A549 (cell line): Measurements from ENCODE around the gene EHBP1. TPM values are rescaled to one million over a fixed set of nuclear protein-coding genes. Genes with fewer than 3 reads are reported as not detected.

Source experiments
- ATAC-seq, 2 experiments: fragments of 200-7000 bp in 1 of 2; fragments of >200 bp in 1 of 2; cut with Nextera tagmentation in 1 of 2; cut with Tn5 transposase in 1 of 2; 3 replicates each; pipeline versions ENCODE4 v1.8.0 to v1.9.1; 2018 to 2020; ENCODE audit warnings: mild to moderate bottlenecking in 1 of 2, moderate library complexity in 1 of 2
- CTCF ChIA-PET: fragments of 300-600 bp; sonication (Branson Sonifier 250); formaldehyde crosslinking; extraction: SDS; loops from one replicate; lab custom pipeline; 2021; ENCODE audit warnings: antibody characterized with exemption, inconsistent platforms; lab: Yijun Ruan, JAX
- POLR2A ChIA-PET: fragments of 350-600 bp; formaldehyde crosslinking; extraction: SDS; loops from one replicate; lab custom pipeline; 2021; ENCODE audit warnings: antibody characterized with exemption, inconsistent platforms; lab: Yijun Ruan, JAX
- DNase-seq, 2 experiments: peaks; one replicate each; pipeline versions ENCODE4 v3.0.0 to v3.0.0-alpha.2; 2011 to 2016; ENCODE audit warnings: low read depth in 1 of 2, low spot score in 1 of 2
- FAIRE-seq: peaks from 2 replicates; lab custom pipeline; 2011; peaks lifted over from hg19 to GRCh38; lab: Jason Lieb, UNC
- H3K27ac ChIP-seq, 2 experiments: fragments of >200 bp; sonication (Bioruptor Twin); formaldehyde crosslinking; 3 replicates each; pipeline ENCODE4 v1.5.1; 2016 to 2017
- H3K4me1 ChIP-seq: fragments of >200 bp; sonication (Bioruptor Twin); formaldehyde crosslinking; 3 replicates; pipeline ENCODE4 v1.6.1; 2016
- H3K4me2 ChIP-seq: fragments of >200 bp; sonication (Bioruptor Twin); formaldehyde crosslinking; 3 replicates; pipeline ENCODE4 v1.6.1; 2016
- H3K4me3 ChIP-seq: fragments of >200 bp; sonication (Bioruptor Twin); formaldehyde crosslinking; 3 replicates; pipeline ENCODE4 v1.5.1; 2016
- H3K9me3 ChIP-seq: fragments of >200 bp; sonication (Bioruptor Twin); formaldehyde crosslinking; 3 replicates; pipeline ENCODE4 v1.6.1; 2016
- BHLHE40 ChIP-seq: IDR thresholded peaks from 2 replicates; pipeline ENCODE4 v1.6.1; 2012; ENCODE audit warnings: low read depth, low read length, inconsistent platforms
- CBX2 ChIP-seq: fragments of 200-600 bp; sonication (generic); IDR thresholded peaks from 2 replicates; pipeline ENCODE4 v1.6.1; 2016; ENCODE audit warnings: low read depth, mild to moderate bottlenecking, borderline replicate concordance
- CBX8 ChIP-seq: fragments of 200-600 bp; sonication (generic); IDR thresholded peaks from 2 replicates; pipeline ENCODE4 v1.6.1; 2016
- E2F6 ChIP-seq: IDR thresholded peaks from 2 replicates; pipeline ENCODE4 v1.6.1; 2012; ENCODE audit warnings: low read depth, borderline replicate concordance
- EHF ChIP-seq: fragments of 250-450 bp; sonication (Bioruptor Pico); IDR thresholded peaks from 2 replicates; pipeline ENCODE4 v1.5.0; 2020; ENCODE audit warnings: mild to moderate bottlenecking
- EP300 ChIP-seq, 2 experiments: fragments of >200 bp; sonication (Bioruptor Twin); formaldehyde crosslinking; IDR thresholded peaks; 2 replicates in 1 of 2; 3 replicates in 1 of 2; pipeline ENCODE4 v1.6.1; 2016 to 2017
- ESRRA ChIP-seq: fragments of 150-350 bp; IDR thresholded peaks from 2 replicates; pipeline ENCODE4 v1.6.1; 2014; ENCODE audit warnings: mild to moderate bottlenecking, low read length, borderline replicate concordance
- FOSB ChIP-seq: fragments of 250-450 bp; sonication (Bioruptor Pico); IDR thresholded peaks from 2 replicates; pipeline ENCODE4 v1.5.0; 2020; ENCODE audit warnings: mild to moderate bottlenecking, moderate library complexity
- FOSL2 ChIP-seq, 2 experiments: fragments of 450-650 bp in 1 of 2; fragments of >200 bp in 1 of 2; sonication (Bioruptor Twin) in 1 of 2; formaldehyde crosslinking; IDR thresholded peaks; 2 replicates each; pipeline versions ENCODE4 v1.5.0 to v1.6.1; 2016 to 2020; ENCODE audit warnings: mild to moderate bottlenecking in 1 of 2, moderate library complexity in 1 of 2
- FOXS1 ChIP-seq: fragments of 250-450 bp; sonication (Bioruptor Pico); IDR thresholded peaks from 2 replicates; pipeline ENCODE4 v1.5.0; 2020; ENCODE audit warnings: mild to moderate bottlenecking, moderate library complexity
- GATA3 ChIP-seq: IDR thresholded peaks from 2 replicates; pipeline ENCODE4 v1.6.1; 2012; ENCODE audit warnings: borderline replicate concordance
- HEYL ChIP-seq: fragments of 250-450 bp; sonication (Bioruptor Pico); IDR thresholded peaks from 2 replicates; pipeline ENCODE4 v1.8.0; 2021; ENCODE audit warnings: mild to moderate bottlenecking, moderate library complexity
- JUN ChIP-seq, 2 experiments: fragments of >200 bp; sonication (Bioruptor Twin); formaldehyde crosslinking; IDR thresholded peaks; 2 replicates in 1 of 2; 3 replicates in 1 of 2; pipeline ENCODE4 v1.6.1; 2016 to 2017
- JUNB ChIP-seq: fragments of >200 bp; sonication (Bioruptor Twin); formaldehyde crosslinking; IDR thresholded peaks from 2 replicates; pipeline ENCODE4 v1.6.1; 2016
- KDM5A ChIP-seq: fragments of 200-600 bp; sonication (generic); IDR thresholded peaks from 2 replicates; pipeline ENCODE4 v1.6.1; 2016; ENCODE audit warnings: antibody characterized with exemption, mild to moderate bottlenecking
- MAZ ChIP-seq: fragments of 150-350 bp; IDR thresholded peaks from 2 replicates; pipeline ENCODE4 v1.6.1; 2014; ENCODE audit warnings: antibody characterized with exemption, low read depth, low read length, borderline replicate concordance
- NFE2L2 ChIP-seq: fragments of 150-350 bp; conservative IDR thresholded peaks from 2 replicates; pipeline ENCODE4 v1.6.1; 2014; ENCODE audit warnings: low read length
- NPAS2 ChIP-seq: fragments of 250-450 bp; sonication (Bioruptor Pico); IDR thresholded peaks from 2 replicates; pipeline ENCODE4 v1.8.0; 2022; ENCODE audit warnings: mild to moderate bottlenecking, moderate library complexity, borderline replicate concordance
- NR3C1 ChIP-seq: fragments of >200 bp; sonication (Bioruptor Twin); formaldehyde crosslinking; IDR thresholded peaks from 3 replicates; pipeline ENCODE4 v1.6.1; 2017
- POLR2A ChIP-seq: IDR thresholded peaks from 2 replicates; pipeline ENCODE4 v1.6.1; 2012; ENCODE audit warnings: mild to moderate bottlenecking, low read length
- RARB ChIP-seq: fragments of 250-450 bp; sonication (Bioruptor Pico); IDR thresholded peaks from 2 replicates; pipeline ENCODE4 v1.8.0; 2021; ENCODE audit warnings: mild to moderate bottlenecking, moderate library complexity
- RCOR1 ChIP-seq: fragments of 150-350 bp; IDR thresholded peaks from 2 replicates; pipeline ENCODE4 v1.6.1; 2014; ENCODE audit warnings: antibody characterized with exemption, low read length, low read depth
- RFX5 ChIP-seq: fragments of 450-650 bp; IDR thresholded peaks from 2 replicates; pipeline ENCODE4 v1.7.1; 2014; ENCODE audit warnings: antibody characterized with exemption, mild to moderate bottlenecking, moderate library complexity
- RNF2 ChIP-seq: fragments of 200-600 bp; sonication (generic); IDR thresholded peaks from 2 replicates; pipeline ENCODE4 v1.6.1; 2016; ENCODE audit warnings: low read depth, mild to moderate bottlenecking, antibody characterized with exemption, moderate library complexity, borderline replicate concordance
- ZFP36 ChIP-seq: fragments of 450-650 bp; IDR thresholded peaks from 2 replicates; pipeline ENCODE4 v1.6.1; 2014; ENCODE audit warnings: borderline replicate concordance; ENCODE audit not compliant: partially characterized antibody
- WGBS: methylation state at CpG from one replicate; pipeline ENCODE4 v1.1.6; 2017; ENCODE audit errors: missing lambda C conversion rate; 5-methylcytosine and 5-hydroxymethylcytosine counted together
- polyA plus RNA-seq, 4 experiments: library from polyadenylated mRNA; depleted of rRNA in 3 of 4; stranded (reverse); fragments of >200 nt; fragmentation: RNase III in 1 of 4; extraction: RNeasy Plus Mini Kit Qiagen cat#74134 plus additional on column Dnase treatment in 1 of 4; gene quantifications; 2 replicates in 3 of 4; 3 replicates in 1 of 4; pipeline ENCODE4 v1.2.3, GENCODE V29; 2011 to 2017
- TF ChIP-seq, protein P1 (sequence below): fragments of >200 bp; sonication (Bioruptor Twin); formaldehyde crosslinking; IDR thresholded peaks from 2 replicates; pipeline ENCODE4 v1.6.1; 2016
- TF ChIP-seq, protein P2 (sequence below): IDR thresholded peaks from 2 replicates; pipeline ENCODE4 v1.6.1; 2012

EHBP1 gene
- polyA plus RNA-seq, 2 of the 4 experiments (the other 2 are of a cell fraction), result 65.7 to 204 TPM

- TF ChIP-seq FOXS1 (CRISPR knock-in tag), result no peak
- no peak for TF ChIP-seq NFE2L2
- no peak for TF ChIP-seq RCOR1
- TF ChIP-seq, protein P1, sequence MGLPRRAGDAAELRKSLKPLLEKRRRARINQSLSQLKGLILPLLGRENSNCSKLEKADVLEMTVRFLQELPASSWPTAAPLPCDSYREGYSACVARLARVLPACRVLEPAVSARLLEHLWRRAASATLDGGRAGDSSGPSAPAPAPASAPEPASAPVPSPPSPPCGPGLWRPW, result no peak
- no peak for TF ChIP-seq ESRRA
- TF ChIP-seq JUN (IDR thresholded peaks at IDR 0.05), result no peak
- TF ChIP-seq ZFP36, result no peak
- no peak for TF ChIP-seq CBX8
- TF ChIP-seq KDM5A, result no peak
- TF ChIP-seq, protein P2, sequence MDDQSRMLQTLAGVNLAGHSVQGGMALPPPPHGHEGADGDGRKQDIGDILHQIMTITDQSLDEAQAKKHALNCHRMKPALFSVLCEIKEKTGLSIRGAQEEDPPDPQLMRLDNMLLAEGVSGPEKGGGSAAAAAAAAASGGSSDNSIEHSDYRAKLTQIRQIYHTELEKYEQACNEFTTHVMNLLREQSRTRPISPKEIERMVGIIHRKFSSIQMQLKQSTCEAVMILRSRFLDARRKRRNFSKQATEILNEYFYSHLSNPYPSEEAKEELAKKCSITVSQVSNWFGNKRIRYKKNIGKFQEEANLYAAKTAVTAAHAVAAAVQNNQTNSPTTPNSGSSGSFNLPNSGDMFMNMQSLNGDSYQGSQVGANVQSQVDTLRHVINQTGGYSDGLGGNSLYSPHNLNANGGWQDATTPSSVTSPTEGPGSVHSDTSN, result no peak
- TF ChIP-seq RNF2, result no peak
- no peak for TF ChIP-seq POLR2A
- no peak for TF ChIP-seq EHF (CRISPR knock-in tag)
- TF ChIP-seq JUNB, result no peak
- TF ChIP-seq NPAS2 (CRISPR knock-in tag), result no peak
- TF ChIP-seq NR3C1, result no peak
- TF ChIP-seq EP300 (IDR thresholded peaks at IDR 0.05), result no peak
- TF ChIP-seq HEYL (CRISPR knock-in tag), result no peak
- TF ChIP-seq, all 56 proteins: peak for 0
- 95% methylated on average over 62 of the region's 63 CpGs for WGBS
- Histone ChIP-seq H3K27ac (no peak overlapping the region), H3K4me1 (0 out of 3 replicates have a peak, but pooled peaks cover 5% of the 10 kb centered on the region), H3K4me2 (no peak overlapping the region), H3K4me3 (no peak overlapping the region), H3K9me3 (no peaks in the 10 kb centered on the region)
- ATAC-seq (no peak), FAIRE-seq (no peak), DNase-seq (no peak)
- ChIA-PET CTCF (interaction anchor here (1.0 kb wide), 1 partner anchor 280 kb away, joined by 3 read pairs; no protein-coding TSS in a partner anchor), POLR2A (no interaction called here)
Observed at GRCh38 chr2:63055226-63056106, 350.0 kb downstream of the EHBP1 start.

DNA sequence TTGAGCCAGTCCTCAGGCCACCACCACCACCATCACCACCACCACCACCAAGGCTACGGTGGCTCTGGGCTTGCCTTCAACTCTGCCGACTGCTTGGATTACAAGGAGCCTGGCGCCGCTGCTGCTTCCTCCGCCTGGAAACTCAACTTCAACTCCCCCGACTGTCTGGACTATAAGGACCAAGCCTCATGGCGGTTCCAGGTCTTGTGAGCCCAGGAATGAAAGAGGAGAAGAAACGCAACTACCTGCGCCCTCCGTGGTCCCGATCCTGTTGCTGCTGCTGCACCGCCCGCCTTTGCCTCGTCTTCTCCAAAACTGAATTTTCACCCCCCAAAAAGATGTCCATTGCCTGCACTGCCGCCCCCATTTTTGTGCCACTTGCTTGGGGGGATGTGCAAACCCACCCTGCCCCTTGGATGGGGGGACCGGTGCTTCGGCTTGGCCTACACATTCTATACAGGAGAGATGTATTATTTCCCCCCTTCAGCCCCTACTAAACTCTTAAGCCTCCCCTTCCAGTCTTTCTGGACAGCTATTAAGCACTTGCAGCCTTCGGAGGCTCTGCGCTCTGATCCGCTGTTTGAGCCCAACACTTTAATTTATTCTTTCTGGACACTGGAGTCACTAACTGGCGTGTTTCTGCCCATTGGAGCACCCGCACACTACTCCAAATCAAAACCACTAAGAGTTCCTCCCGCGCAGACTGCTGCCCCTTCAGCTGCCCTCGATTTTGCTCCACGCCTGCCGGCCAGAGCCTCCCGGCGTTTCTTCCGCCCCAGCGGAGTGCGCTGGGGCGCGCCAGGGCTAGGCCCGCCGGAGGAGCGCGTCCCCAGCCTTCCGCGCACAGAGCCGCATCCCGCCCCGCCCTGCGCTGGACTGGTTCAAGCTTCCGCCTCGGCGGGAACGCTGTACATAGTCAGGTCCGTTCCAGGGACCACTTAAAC is 350.9 kb downstream of the EHBP1 start:
- no peak overlapping the region for H3K27ac ChIP-seq
- CTCF ChIA-PET, result interaction anchor here (0.6 kb wide), 2 partner anchors 36 to 38 kb away, joined by 3 read pairs; no protein-coding TSS in a partner anchor
- 94% methylated on average over 49 of the region's 49 CpGs for WGBS
- FAIRE-seq, result no peak
- no peak overlapping the region for H3K4me3 ChIP-seq
- 0 out of 3 replicates have a peak, but pooled peaks cover 4% of the 10 kb centered on the region for H3K4me1 ChIP-seq
- TF ChIP-seq E2F6, result no peak
- no peak for TF ChIP-seq GATA3
- TF ChIP-seq, protein P2, result no peak
- TF ChIP-seq CBX2, result no peak
- no peak for TF ChIP-seq FOSB (CRISPR knock-in tag)
- TF ChIP-seq POLR2A, result no peak
- TF ChIP-seq ZFP36, result no peak
- TF ChIP-seq EHF (CRISPR knock-in tag), result no peak
- TF ChIP-seq RFX5, result no peak
- TF ChIP-seq RARB (CRISPR knock-in tag), result no peak
- no peak for TF ChIP-seq FOSL2 (IDR thresholded peaks at IDR 0.05)
- no peak for TF ChIP-seq FOSL2 (CRISPR knock-in tag; IDR thresholded peaks at IDR 0.05)
- no peak for TF ChIP-seq FOXS1 (CRISPR knock-in tag)
- no peak for TF ChIP-seq KDM5A
- TF ChIP-seq MAZ, result no peak
- no peak for TF ChIP-seq EP300 (IDR thresholded peaks at IDR 0.05)
- TF ChIP-seq BHLHE40, result no peak
- no peak for TF ChIP-seq ESRRA
- TF ChIP-seq, all 56 proteins: peak for 0
- H3K9me3 ChIP-seq, result no peaks in the 10 kb centered on the region
- no peak for DNase-seq
- H3K4me2 ChIP-seq, result no peak overlapping the region
- POLR2A ChIA-PET, result no interaction called here
- ATAC-seq, result no peak
